RPMI8226 (cell line): Measurements from ENCODE around the gene RASA3.
"Not testable (repeated sequence)": the region's sequence is repeated elsewhere in the genome, so short reads cannot be mapped to it uniquely, and the experiment has no call there.

Experiments
- DNase-seq: peaks from one replicate; pipeline ENCODE4 v3.0.0-alpha.2; 2015

RASA3 gene

DNA sequence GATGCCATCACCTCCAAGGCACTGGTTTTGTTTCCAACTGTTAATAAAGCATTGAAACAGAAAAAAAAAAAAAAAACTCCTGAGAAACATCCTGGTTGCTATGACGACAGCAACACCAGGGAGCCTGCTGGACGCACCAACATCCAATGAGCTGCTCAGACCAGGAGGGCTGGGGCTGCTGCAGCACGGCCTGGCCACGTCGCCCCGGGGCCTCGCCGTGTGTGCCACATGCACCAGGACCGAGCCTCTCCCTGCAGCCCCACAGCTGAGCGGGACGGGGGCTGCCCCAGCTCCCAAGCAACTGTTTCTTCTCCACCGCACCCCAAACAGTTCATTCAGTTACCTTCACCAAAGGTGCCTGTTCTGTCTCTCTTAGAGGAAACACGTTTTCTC lies 54.5 kb downstream of the RASA3 start:
- no peak for DNase-seq

DNA sequence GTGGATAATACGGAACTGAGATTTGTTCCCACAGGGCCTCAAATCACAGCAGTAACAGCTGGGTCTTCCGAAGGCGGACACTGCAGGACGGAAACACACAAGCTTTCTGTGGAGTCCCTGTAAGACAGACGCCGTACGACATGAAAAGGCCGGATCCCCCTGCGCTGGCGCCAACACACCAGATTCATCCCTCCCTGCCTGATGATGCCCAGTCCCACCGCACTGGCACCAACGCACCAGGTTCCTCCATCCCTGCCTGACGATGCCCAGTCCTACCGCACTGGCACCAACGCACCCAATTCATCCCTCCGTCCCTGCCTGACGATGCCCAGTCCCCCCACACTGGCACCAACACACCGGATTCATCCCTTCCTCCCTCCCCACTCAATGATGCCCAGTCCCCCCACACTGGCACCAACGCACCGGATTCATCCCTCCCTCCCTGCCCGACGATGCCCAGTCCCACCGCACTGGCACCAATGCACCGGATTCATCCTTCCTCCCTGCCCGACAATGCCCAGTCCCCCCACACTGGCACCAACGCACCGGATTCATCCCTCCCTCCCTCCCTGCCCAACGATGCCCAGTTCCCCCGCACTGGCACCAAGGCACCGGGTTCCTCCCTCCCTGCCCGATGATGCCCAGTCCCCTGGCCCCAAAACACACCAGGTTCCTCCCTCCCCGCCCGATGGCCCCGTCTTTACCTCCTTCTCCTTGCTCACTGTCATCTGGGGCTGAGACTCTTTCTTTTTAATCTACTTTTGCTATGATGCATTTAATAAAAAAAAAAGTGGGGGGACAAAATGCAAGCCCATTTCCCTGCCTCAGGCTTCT lies 55.1 kb downstream of the RASA3 start:
- no peak for DNase-seq

DNA sequence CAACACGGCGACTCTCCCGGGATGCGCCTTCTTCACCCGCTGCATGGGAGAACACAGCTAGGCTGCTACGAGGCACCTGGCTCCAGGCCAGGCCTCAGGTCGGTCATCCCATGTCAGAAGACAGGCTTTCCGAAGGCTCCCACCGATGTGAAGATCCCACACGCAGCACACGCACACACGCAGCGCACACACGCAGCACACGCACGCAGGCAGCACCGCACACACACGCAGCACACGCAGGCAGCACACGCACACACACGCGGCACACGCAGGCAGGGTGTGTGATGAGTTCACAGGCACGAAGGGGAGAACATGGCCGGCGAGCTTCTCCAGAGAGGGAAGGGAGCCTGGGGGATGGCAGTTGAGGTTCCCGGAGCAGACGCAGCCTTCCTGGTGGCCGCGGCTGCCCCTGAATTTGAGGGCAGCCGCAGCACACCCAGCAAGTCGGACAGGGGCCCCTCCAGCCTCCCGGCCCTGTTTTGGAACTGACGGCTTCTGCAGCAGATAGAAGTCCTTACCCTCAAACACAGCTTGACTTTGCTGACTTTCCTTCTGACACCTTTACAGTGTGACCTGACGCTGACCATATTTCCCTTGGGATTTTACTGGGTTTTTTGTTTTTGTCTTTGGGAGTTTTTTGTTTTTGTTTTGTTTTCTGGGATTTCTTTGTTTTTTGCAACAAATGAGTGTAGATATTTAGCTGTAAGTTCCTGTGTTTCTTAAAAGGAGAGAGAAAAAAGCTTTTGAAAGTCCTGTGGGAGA lies 55.9 kb downstream of the RASA3 start:
- no peak for DNase-seq

DNA sequence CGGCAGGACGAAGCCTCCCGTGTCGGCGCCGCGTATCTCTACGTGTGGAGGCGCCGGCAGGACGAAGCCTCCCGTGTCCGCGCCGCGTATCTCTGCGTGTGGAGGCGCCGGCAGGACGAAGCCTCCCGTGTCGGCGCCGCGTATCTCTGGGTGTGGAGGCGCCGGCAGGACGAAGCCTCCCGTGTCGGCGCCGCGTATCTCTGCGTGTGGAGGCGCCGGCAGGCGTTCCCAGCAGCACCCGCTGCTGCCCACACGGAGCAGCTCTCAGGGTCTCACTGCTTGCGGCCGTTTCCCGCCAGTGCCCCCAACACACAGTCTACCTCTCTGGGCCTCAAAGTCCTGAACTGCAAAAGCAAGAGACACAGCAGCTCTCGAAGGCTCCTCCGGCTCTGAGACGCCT lies 56.6 kb downstream of the RASA3 start:
- DNase-seq = not testable (repeated sequence)

DNA sequence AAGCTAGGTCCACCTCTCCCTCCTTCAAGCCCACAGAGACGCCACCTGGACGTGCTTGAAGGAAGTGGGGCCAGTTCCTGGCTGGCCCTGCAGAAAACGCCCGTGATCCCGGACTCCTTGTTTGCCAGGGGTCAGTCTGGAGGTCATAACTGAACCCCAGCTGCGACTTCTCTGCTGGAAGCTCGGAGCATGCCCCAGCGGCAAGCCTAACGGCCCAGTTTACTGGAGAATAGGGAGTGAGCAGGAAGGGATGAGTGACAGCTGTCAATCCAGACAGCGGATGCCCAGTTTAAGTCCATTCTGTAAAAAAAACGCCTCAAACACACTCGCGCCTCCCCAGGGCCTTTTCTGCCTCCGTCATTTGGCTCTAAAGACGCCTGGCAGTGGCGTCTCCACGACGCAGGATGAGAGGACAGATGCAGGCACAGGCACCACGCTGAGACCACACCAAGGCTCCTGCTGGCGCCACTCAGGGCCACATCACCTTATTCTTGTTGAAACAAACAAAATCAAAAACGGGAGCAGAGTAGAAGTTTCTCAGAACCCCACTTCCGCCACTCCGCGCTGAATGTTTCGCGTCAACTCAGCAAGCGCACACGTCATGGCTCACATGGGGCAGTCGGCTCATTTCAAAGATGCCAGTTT lies 57.6 kb downstream of the RASA3 start:
- no peak for DNase-seq

DNA sequence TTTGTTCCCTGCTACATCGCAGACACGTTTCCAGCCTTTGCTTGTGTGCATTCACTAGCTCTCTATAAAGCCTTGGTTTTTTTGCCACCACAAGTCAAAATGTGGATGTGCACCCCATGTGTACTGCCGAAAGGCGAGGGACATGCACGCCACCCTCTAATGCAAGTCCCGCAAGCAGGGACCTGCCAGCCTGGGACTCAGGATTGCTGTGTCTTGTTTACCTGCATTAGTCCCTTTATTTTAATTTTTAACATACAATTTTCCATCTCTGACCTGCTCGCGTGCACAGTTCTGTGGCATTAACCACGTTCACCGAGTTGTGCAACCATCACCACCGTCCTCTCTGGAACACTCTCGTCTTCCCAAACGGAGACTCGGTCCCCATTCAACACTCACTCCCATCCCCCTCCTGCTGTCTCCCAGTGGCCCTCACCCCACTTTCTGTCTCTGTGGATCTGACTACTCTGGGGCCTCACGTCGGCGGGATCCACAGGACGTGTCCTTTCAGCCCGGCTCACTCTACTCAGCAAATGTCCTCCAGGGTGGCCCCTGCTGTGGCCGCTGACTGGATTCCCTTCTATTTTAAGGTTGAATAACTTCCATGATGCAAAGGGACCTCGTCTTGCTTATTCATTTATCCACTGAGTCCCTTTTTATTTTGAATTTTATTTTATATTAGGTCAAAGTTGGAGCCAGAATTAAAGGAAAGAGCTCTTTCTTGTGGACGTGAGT lies 58.4 kb downstream of the RASA3 start:
- no peak for DNase-seq

DNA sequence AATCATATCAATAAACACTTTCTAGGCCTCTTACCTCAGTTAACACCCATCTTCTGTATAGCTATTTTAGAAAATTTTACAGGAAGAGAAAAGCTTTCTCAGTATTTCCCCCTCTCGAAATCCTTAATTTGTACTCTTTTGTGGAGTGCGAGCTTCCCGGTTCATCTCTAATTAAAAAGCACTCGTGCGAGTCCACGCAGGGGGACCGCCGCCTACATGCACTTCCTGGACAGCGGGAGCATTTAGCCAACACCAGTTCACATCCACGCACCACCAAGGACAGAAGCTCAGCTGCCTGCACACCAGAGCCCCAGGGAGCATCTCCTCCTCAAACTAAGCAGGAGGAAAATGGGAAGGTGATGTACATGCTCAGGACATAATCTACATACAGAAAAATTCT lies 60.0 kb downstream of the RASA3 start:
- no peak for DNase-seq

DNA sequence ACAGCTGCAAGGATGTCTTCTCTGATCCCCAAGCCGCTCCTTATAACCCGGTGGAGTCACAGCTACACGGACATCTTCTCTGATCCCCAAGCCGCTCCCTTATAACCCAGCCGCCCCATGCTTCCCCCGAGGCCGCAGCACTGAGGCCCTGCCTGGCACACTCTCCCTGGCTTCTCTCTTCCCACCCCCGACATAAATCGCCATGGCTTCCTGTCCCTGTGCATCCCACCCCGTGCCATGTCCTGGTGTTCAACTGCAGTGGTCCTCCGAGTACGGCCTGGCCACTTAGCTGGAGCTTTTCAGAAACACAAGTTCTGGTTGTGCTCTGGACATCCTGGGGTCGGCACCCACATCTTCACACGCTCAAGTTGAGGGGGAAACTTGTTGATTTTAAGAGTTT lies 60.4 kb downstream of the RASA3 start:
- no peak for DNase-seq

DNA sequence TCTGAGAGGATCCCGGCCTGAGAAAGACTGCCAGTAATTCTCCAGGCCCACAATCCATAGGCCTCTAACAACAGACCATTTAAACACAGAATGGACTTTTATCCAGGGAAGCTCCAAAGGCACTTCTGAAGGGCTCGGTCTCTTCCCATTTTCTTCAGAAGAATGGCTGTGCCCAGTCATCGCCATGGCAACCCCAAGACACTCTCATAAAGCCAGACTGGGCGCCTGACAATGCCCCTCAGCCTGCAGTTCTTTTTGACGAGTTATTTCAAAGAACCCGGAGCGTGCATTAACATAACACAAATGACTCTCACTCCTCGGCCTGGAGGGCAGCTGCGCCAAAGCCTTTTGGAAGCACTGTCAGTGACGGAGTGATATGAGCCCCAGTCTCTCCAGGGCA lies 61.0 kb downstream of the RASA3 start:
- DNase-seq = no peak

DNA sequence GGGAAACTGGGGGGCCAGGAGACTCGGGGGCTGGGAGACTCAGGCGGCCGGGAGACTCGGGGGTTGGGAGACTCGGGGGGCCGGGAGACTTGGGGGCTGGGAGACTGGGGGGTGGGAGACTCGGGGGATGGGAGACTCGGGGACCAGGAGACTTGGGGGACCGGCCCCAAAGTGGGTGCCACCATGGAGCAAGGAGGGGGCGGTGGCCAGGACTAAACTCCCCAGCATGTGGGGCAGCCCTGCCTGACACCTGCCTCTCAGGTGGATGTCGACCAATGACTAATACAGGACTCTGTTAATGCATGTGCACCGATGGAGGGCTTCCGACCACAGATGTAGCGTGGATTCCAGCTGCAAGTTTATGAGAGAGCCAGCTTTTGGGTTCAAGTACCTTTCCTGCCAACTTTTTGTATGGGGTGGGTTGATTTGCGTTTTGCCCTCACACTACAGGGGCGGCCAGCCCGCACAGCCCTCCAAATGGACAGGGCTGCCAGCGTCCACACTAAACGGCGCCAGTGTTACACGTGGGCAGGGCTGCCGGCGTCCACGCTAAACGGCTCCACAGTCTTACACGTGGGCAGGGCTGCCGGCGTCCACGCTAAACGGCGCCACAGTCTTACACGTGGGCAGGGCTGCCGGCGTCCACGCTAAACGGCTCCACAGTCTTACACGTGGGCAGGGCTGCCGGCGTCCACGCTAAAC lies 62.2 kb downstream of the RASA3 start:
- no peak for DNase-seq

DNA sequence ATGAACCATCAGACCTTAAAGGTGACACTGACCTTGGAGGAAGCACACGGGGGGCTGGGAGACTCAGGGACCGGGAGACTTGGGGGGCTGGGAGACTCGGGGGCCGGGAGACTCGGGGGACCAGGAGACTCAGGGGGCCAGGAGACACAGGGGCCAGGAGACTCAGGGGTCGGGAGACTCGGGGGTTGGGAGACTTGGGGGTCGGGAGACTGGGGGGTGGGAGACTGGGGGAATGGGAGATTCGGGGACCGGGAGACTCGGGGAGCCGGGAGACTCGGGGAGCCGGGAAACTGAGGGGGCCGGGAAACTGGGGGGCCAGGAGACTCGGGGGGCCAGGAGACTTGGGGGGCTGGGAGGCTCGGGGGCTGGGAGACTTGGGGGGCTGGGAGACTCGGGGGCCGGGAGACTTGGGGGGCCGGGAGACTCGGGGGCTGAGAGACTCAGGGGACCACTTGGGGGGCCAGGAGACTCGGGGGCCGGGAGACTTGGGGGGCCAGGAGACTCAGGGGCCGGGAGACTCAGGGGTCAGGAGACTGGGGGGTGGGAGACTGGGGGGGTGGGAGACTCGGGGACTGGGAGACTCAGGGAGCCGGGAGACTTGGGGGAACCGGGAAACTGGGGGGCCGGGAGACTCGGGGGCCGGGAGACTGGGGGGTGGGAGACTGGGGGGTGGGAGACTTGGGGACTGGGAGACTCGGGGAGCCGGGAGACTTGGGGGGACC lies 62.9 kb downstream of the RASA3 start:
- DNase-seq = no peak

DNA sequence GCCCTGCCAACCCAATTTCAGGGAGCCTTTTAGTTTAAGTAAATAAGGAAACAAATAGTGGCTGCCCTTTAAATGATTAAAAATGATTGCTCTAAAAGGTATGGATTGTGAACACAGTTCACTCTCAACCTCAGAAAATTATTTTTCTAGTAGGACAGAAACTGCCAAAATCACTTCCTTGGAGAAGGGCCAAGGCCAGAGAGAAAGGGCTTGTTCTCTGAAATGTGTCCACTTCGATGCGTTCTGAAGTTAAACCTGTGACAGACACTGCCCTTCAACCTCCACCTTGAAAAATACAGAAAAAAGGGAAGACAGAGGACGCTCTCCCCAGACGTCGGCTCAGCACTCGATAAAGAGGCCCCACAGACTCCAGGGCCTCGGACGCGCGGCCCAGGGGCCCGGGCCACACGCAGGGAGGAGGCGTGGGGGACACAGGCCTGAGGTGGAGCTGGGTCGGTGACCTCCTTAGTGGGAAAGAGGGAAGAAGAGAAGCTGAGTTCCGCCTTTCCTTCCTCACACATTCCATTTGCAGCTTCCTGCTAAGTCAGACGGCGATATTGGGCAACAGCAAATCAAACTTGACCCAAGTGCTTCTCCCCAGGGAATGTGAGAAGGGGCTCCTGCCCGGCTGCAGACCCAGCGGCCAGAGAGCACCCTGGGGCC lies 63.6 kb downstream of the RASA3 start:
- peak; percentile 73 for DNase-seq

DNA sequence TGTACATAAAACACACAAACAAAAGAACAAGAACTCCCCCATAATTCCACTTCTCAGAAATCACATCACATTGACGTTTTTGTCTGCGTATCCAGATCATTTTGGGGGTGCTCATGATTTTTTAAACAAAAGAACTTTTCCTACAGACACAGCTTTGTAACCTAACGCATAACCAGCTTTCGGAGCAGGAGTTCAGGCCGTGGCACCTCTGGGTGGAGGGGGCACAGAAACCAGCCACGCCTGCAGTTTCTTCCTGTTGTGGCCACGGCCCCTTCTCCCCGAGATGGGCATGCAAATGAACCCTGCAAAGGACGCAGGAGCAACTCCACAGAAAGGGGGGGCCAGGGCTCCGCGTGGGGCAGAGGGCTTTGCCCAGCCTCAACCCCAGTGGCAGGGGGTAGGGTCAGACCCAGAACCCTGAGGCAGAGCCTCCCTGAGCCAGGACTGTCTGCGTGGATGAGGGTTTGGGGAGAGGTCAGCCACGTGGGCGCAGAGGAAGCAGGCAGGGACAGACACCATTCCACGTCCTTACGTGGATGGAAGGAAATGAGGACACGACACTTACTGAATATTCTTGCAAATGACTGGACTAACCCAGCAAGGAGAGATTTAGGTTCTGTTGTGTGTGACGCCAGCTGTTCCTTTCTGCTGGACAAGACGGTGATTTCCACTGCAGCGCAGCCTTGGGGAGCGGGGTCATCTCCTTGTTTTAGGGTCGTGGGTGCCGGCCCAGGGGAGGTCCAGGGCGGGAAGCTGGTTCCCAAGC lies 64.4 kb downstream of the RASA3 start:
- peak; percentile 84 for DNase-seq

DNA sequence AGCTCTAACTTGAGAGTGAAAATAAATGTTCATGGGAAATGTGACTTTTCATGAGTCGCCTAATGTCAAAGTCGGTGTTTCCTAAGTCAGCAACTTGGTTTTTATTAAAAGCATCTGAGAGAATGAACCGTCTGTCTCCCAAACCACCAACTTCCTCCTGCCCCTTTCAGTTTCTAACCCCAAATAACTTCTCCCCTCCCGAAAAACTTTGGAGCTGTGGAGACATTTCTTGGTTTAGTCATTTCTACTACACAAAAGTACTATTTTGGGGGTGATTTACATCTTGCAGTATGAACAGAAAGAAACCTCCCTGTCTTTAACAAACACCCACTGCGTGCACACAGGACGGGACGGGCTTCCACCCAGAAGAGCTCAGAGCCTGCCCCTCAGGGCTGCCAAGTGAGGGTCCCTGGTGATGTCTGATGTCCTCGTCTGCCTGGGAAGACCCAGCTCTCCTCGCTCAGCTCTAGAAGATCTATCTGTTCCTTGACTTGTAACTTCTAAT lies 65.0 kb downstream of the RASA3 start:
- DNase-seq = peak; percentile 79

DNA sequence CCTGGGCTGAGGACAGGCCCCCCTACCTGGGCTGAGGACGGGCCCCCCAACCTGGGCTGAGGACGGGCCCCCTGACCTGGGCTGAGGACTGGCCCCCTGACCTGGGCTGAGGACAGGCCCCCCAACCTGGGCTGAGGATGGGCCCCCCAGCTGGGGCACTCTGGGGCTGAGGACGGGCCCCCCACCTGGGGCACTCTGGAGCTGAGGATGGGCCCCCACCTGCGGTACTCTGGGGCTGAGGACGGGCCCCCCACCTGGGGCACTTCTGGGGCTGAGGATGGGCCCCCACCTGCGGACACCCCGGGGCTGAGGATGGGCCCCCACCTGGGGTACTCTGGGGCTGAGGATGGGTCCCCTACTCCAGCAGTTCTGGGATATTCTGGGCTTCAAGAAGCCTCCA lies 65.5 kb downstream of the RASA3 start:
- no peak for DNase-seq

DNA sequence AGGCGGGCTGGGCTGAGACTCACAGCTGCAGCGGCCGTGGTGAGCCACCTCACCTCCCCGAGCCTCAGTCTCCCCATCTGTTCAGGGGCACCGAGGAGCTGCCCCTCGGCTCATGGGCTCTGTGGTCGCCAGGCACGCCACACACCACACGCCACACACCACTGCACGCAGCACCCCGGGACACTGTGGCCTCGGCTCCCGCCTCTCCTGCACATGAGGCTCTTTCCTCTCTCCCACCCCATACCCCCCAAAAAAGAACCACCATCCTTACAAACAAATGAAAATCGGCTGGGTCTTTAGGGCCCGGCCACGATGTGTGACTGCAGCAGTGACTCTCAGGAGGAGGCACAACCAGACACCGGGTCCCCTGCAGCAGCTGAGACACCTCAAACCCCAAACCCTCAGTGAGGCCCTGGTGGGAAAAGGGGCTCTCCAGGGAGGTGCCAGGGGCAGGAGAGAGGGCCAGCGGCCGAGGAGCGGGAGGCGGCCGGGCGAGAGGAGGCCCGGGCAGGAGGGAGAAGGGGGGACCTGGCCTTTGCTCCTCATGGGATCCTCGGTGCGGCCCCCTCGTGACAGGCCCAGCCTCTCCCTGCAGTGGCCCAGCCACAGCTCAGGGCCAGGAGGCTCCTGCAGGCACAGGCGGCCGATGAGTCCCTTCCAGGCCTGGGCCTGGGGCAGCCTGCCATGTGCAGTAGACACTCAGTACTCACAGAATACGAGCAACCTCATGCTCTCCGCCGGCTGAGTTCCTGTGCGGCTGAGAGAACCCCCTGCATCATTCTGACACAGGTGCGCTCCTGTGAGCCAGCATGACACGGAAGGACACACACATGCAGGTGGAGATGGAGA lies 66.3 kb downstream of the RASA3 start:
- DNase-seq = peak; percentile 78

DNA sequence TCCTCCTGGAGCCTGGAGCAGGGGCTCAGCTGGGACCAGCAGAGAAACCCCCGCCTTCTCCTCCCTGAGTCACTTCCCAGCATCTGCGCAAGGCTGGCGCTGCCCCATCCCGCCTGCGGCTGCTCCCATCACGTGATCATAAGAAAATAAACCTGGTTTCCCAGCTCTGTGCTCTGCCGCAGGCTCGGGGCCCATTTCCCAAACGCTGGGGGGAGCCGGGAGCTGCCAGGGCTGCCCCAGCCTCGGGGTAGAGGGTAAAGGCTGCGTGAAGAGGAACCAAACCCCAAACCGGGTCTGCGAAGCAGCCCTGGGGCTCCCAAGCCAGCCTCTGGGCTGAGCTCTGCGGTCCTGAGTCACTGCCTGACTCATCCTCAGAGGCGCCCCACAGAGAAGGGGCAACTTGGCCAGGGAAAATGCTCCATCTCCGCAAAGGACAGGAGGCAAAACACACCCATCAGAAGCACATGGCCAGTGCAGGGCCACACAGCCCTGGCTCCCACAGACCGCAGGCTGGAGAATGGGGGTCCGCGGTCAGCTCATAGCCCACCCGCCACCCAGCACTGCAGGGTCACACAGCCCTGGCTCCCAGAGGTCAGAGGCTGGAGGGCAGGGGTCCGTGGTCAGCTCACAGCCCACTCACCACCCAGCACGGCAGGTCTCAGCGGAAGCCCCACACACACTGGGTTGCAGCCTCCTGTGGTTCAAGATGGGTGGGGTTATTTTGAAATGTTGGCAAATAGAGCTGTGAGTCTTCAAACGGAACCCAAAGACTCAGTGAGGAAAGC lies 67.1 kb downstream of the RASA3 start:
- peak; percentile 78 for DNase-seq

DNA sequence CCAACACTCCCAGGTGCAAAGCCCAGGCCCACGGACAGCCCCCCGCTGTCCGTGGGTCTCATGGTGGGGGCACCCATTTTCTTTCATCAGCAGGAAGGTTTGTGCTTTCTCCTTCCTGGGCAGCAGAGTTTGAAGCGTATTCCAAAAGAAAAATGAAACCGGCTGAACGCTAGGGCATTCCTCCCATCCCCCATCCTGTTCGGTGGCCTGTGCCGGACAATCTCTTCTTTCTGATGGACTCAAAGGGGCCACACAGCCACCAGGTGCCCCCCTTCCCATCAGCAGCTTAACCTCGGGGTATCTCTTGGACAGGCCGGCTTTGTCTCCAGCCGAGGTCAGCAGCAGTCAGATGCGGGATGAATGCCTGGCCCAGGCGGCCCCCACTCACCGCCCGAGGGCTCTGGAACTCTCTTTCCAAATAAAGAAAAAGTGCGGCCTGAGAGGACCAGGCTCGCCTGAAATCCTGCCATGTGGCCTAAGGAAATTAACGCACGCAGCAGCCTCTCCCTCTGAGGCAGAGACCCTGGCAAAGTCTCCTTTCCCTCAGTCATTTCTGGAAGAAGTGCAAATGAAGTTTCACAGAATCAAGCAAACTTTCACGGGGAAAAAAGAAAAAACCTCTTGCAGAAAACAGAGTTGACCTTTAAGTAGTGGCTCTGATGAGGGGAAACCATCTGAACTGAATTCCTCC lies 67.8 kb downstream of the RASA3 start:
- peak; percentile 32 for DNase-seq
